ENCODE data around the gene TSC22D4. TPM values are rescaled to one million over a fixed set of nuclear protein-coding genes. Genes with fewer than 3 reads are reported as not detected.

TSC22D4 gene
- total RNA-seq, 1 experiment from 2014 or later = 68.8 TPM

- CTCF ChIA-PET = no interaction called here
- Histone ChIP-seq H2AFZ (no peak overlapping the region), H3K4me3 (no peak overlapping the region), H3K4me1 (replicated peaks; ENCODE audit: insufficient read depth) (no peaks in the 10 kb centered on the region), H3K27me3 (ENCODE audit: insufficient read depth, low read depth) (no peaks in the 10 kb centered on the region), H3K4me2 (no peak overlapping the region), H3F3A (ENCODE audit: insufficient read depth, low read depth) (peaks cover 11% of the 10 kb centered on the region; the same call in 1 of the 2 replicates), H3K9me2 (ENCODE audit: insufficient read depth) (no peaks in the 10 kb centered on the region), H3K27ac (no peak overlapping the region), H4K20me1 (ENCODE audit: insufficient read depth) (no peaks in the 10 kb centered on the region), H3K79me2 (ENCODE audit: low read depth) (no peaks in the 10 kb centered on the region), H3K36me3 (ENCODE audit: low read depth) (no peaks in the 10 kb centered on the region), H3K9me3 (ENCODE audit: insufficient read depth, low read depth) (no peaks in the 10 kb centered on the region)
- BruUV-seq (replicated peaks) = no TSS peak
- POLR2A ChIA-PET (ENCODE audit: unreplicated experiment) = no interaction called here
- no peak for DNase-seq
- TF ChIP-seq EZH2 (IDR thresholded peaks at IDR 0.05; ENCODE audit: low read depth) (no peak), CTCF (conservative IDR thresholded peaks at IDR 0.05) (no peak)
- intact Hi-C loops (cut with micrococcal nuclease; ENCODE audit: unreplicated experiment) = no loop called here
Observed at GRCh38 chr7:100490483-100491191, 11.6 kb upstream of the TSC22D4 start.

DNA sequence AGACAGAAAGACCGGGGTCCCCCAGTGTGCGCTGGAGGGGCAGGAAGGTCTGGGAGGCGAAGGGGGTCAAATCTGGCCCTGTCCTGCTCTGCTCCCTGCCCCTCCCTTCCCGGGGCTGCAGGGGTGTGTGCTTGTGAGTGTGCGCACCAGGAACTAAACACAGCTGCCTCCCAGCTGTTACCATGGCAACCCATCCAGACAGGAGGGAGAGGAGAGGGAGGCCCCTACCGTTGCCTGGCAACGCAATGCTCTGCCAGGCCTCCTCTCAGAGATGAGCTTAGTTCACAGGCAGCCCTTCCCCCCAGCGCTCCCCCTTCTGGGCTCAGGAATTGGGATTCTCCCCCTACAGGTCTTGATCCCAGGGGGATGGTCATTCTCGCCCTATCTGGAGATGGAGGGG lies 10.8 kb upstream of the TSC22D4 start:
- TF ChIP-seq CTCF (conservative IDR thresholded peaks at IDR 0.05) = no peak
- TF ChIP-seq EZH2 (IDR thresholded peaks at IDR 0.05; ENCODE audit: low read depth) = no peak
- H3K9me2 ChIP-seq (ENCODE audit: insufficient read depth) = no peaks in the 10 kb centered on the region
- H3K9me3 ChIP-seq (ENCODE audit: insufficient read depth, low read depth) = no peaks in the 10 kb centered on the region
- DNase-seq = peak; percentile 40 to 63
- no peaks in the 10 kb centered on the region for H3K36me3 ChIP-seq (ENCODE audit: low read depth)
- no peaks in the 10 kb centered on the region for H4K20me1 ChIP-seq (ENCODE audit: insufficient read depth)
- no peak overlapping the region for H3K4me2 ChIP-seq
- H2AFZ ChIP-seq = no peak overlapping the region
- POLR2A ChIA-PET (ENCODE audit: unreplicated experiment) = no interaction called here
- H3K4me3 ChIP-seq = no peak overlapping the region
- no peaks in the 10 kb centered on the region for H3K27me3 ChIP-seq (ENCODE audit: insufficient read depth, low read depth)
- no peaks in the 10 kb centered on the region for H3K79me2 ChIP-seq (ENCODE audit: low read depth)
- H3K27ac ChIP-seq = no peak overlapping the region
- no peaks in the 10 kb centered on the region for H3K4me1 ChIP-seq (replicated peaks; ENCODE audit: insufficient read depth)
- intact Hi-C loops (cut with micrococcal nuclease; ENCODE audit: unreplicated experiment) = no loop called here
- BruUV-seq (replicated peaks) = no TSS peak
- CTCF ChIA-PET = no interaction called here
- peaks cover 11% of the 10 kb centered on the region; the same call in 1 of the 2 replicates for H3F3A ChIP-seq (ENCODE audit: insufficient read depth, low read depth)

DNA sequence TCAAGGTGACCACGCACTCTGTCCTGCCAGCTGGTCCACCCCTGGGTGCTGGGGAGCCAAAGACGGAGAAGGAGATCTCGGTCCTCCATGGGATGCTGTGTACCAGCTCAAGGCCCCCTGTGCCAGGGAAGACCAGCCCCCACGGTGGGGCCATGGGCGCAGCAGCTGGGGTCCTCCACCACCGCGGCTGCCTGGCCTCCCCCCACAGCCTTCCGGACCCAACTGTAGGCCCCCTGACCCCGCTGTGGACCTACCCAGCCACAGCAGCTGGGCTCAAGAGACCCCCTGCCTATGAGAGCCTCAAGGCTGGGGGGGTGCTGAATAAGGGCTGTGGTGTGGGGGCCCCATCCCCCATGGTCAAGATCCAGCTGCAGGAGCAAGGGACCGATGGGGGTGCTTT lies 10.1 kb upstream of the TSC22D4 start:
- BruUV-seq (replicated peaks) = no TSS peak
- intact Hi-C loops (cut with micrococcal nuclease; ENCODE audit: unreplicated experiment) = no loop called here
- H2AFZ ChIP-seq = no peak overlapping the region
- ChIA-PET CTCF (no interaction called here), POLR2A (ENCODE audit: unreplicated experiment) (no interaction called here)
- H3F3A ChIP-seq (ENCODE audit: insufficient read depth, low read depth) = peaks cover 18% of the 10 kb centered on the region; the same call in 1 of the 2 replicates
- no peaks in the 10 kb centered on the region for H3K9me2 ChIP-seq (ENCODE audit: insufficient read depth)
- H3K36me3 ChIP-seq (ENCODE audit: low read depth) = no peaks in the 10 kb centered on the region
- H3K27me3 ChIP-seq (ENCODE audit: insufficient read depth, low read depth) = no peaks in the 10 kb centered on the region
- no peaks in the 10 kb centered on the region for H3K79me2 ChIP-seq (ENCODE audit: low read depth)
- H3K4me1 ChIP-seq (replicated peaks; ENCODE audit: insufficient read depth) = peaks cover 7% of the 10 kb centered on the region; the same call in 1 of the 2 replicates
- DNase-seq = no peak
- H3K4me2 ChIP-seq = no peak overlapping the region
- no peak overlapping the region for H3K27ac ChIP-seq
- no peak overlapping the region for H3K4me3 ChIP-seq
- no peaks in the 10 kb centered on the region for H4K20me1 ChIP-seq (ENCODE audit: insufficient read depth)
- no peaks in the 10 kb centered on the region for H3K9me3 ChIP-seq (ENCODE audit: insufficient read depth, low read depth)
- no peak for TF ChIP-seq EZH2 (IDR thresholded peaks at IDR 0.05; ENCODE audit: low read depth)
- TF ChIP-seq CTCF (conservative IDR thresholded peaks at IDR 0.05) = no peak
